ENCODE data around the gene ACBD5. TPM values are rescaled to one million over a fixed set of nuclear protein-coding genes. Genes with fewer than 3 reads are reported as not detected.
"Not testable (repeated sequence)": the region's sequence is repeated elsewhere in the genome, so short reads cannot be mapped to it uniquely, and the experiment has no call there.

The ACBD5 gene
- total RNA-seq, 1 experiment from 2014 or later, result 18.3 TPM

DNA sequence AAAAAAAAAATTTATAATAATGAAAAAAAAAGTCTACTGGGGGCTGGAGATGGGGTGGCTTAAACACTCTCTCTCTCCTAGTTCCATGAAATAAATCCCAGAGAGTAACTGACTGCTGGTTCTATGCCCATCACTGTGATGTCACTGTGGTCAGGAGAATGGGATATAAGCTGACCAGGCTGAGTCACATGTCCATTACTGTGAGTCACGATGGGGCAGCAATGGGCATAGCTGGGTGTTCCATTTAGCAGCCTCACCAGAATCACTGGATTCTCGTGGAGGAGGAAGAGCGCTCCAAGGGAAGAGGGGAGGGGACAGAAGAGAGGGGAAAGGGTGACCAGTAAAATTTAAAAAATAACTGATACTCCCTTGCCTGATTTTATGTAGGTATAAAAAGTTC, 48.3 kb downstream of the ACBD5 start:
- H3K79me2 ChIP-seq (ENCODE audit: low read length), result no peaks in the 10 kb centered on the region
- H3K9me2 ChIP-seq (replicated peaks; ENCODE audit: insufficient read depth, low read length), result no peaks in the 10 kb centered on the region
- DNase-seq, result no peak
- H3K27me3 ChIP-seq (ENCODE audit: low read length), result no peaks in the 10 kb centered on the region
- peaks cover 3% of the 10 kb centered on the region; the same call in 1 of the 2 replicates for H3K36me3 ChIP-seq (ENCODE audit: insufficient read depth, low read length)
- H4K20me1 ChIP-seq (ENCODE audit: insufficient read depth, low read depth, low read length), result no peaks in the 10 kb centered on the region
- H3K9ac ChIP-seq (ENCODE audit: low read length), result no peak overlapping the region
- H3K4me3 ChIP-seq (ENCODE audit: low read length), result no peak overlapping the region
- H2AFZ ChIP-seq (ENCODE audit: low read length), result no peak overlapping the region
- H3K27ac ChIP-seq (ENCODE audit: low read length), result no peak overlapping the region
- H3K9me3 ChIP-seq (ENCODE audit: low read length), result no peaks in the 10 kb centered on the region
- H3K4me1 ChIP-seq (ENCODE audit: low read length), result no peaks in the 10 kb centered on the region
- H3K4me2 ChIP-seq (ENCODE audit: low read depth, low read length, poor library complexity, severe bottlenecking), result no peak overlapping the region

DNA sequence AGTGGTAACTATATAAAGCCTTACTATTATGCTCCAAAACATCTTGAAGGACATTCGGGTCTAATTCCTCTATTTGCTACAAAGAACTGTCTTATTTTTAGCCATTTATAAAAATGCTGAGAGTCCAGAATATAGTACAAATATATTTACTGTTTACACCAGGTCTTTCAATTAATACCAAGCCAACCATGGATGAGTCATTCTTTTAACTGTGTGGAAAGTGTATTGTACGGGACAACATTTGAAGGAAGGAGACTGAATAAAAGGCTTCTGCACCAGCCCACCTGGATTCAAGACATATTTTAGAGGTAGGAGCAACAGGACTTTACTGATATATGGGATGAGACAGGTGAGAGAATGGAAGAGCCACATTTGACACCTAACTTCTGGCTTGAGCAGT, 50.1 kb downstream of the ACBD5 start:
- Histone ChIP-seq H3K9me3 (ENCODE audit: low read length) (no peaks in the 10 kb centered on the region), H3K36me3 (ENCODE audit: insufficient read depth, low read length) (peaks cover 6% of the 10 kb centered on the region; the same call in 1 of the 2 replicates), H3K4me2 (ENCODE audit: low read depth, low read length, poor library complexity, severe bottlenecking) (no peak overlapping the region), H3K27ac (ENCODE audit: low read length) (no peak overlapping the region), H3K79me2 (ENCODE audit: low read length) (no peaks in the 10 kb centered on the region), H3K4me1 (ENCODE audit: low read length) (no peaks in the 10 kb centered on the region), H3K4me3 (ENCODE audit: low read length) (no peak overlapping the region), H3K9ac (ENCODE audit: low read length) (no peak overlapping the region), H4K20me1 (ENCODE audit: insufficient read depth, low read depth, low read length) (no peaks in the 10 kb centered on the region), H2AFZ (ENCODE audit: low read length) (no peak overlapping the region), H3K27me3 (ENCODE audit: low read length) (no peaks in the 10 kb centered on the region), H3K9me2 (replicated peaks; ENCODE audit: insufficient read depth, low read length) (no peaks in the 10 kb centered on the region)
- no peak for DNase-seq

DNA sequence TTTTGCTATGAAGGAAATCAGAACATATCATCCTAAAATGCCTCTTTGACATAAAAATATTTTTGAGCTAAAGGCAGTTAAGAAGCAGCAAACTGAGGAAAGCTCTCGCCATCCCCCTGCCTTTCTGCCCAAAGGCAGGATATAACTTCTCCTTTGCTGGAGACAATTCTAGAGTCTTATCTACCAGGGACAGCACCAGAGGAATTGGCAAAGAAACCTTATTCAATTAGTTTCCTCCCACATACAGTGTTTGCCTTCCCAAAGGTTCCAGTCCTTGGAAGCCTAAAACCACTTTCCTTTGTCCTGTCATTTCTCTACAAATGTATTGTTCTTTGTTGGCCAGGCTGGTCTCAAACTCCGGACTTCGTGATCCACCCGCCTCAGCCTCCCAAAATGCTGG, 51.7 kb downstream of the ACBD5 start:
- peaks cover 15% of the 10 kb centered on the region; the same call in 1 of the 2 replicates for H3K36me3 ChIP-seq (ENCODE audit: insufficient read depth, low read length)
- no peaks in the 10 kb centered on the region for H3K9me3 ChIP-seq (ENCODE audit: low read length)
- no peak overlapping the region for H3K27ac ChIP-seq (ENCODE audit: low read length)
- H3K9ac ChIP-seq (ENCODE audit: low read length), result no peak overlapping the region
- no peaks in the 10 kb centered on the region for H3K27me3 ChIP-seq (ENCODE audit: low read length)
- H4K20me1 ChIP-seq (ENCODE audit: insufficient read depth, low read depth, low read length), result no peaks in the 10 kb centered on the region
- no peak for DNase-seq
- H3K4me1 ChIP-seq (ENCODE audit: low read length), result no peaks in the 10 kb centered on the region
- no peak overlapping the region for H3K4me2 ChIP-seq (ENCODE audit: low read depth, low read length, poor library complexity, severe bottlenecking)
- no peak overlapping the region for H3K4me3 ChIP-seq (ENCODE audit: low read length)
- H3K9me2 ChIP-seq (replicated peaks; ENCODE audit: insufficient read depth, low read length), result no peaks in the 10 kb centered on the region
- no peaks in the 10 kb centered on the region for H3K79me2 ChIP-seq (ENCODE audit: low read length)
- H2AFZ ChIP-seq (ENCODE audit: low read length), result no peak overlapping the region

GRCh38 chr10:27188259-27188658, 52.3 kb downstream of the ACBD5 start:
- H3K9me2 ChIP-seq (replicated peaks; ENCODE audit: insufficient read depth, low read length), result no peaks in the 10 kb centered on the region
- no peak overlapping the region for H3K9ac ChIP-seq (ENCODE audit: low read length)
- DNase-seq, result no peak
- H3K79me2 ChIP-seq (ENCODE audit: low read length), result no peaks in the 10 kb centered on the region
- H3K4me3 ChIP-seq (ENCODE audit: low read length), result no peak overlapping the region
- H4K20me1 ChIP-seq (ENCODE audit: insufficient read depth, low read depth, low read length), result no peaks in the 10 kb centered on the region
- H3K27me3 ChIP-seq (ENCODE audit: low read length), result no peaks in the 10 kb centered on the region
- no peaks in the 10 kb centered on the region for H3K4me1 ChIP-seq (ENCODE audit: low read length)
- H2AFZ ChIP-seq (ENCODE audit: low read length), result no peak overlapping the region
- H3K4me2 ChIP-seq (ENCODE audit: low read depth, low read length, poor library complexity, severe bottlenecking), result no peak overlapping the region
- peaks cover 18% of the 10 kb centered on the region; the same call in 1 of the 2 replicates for H3K36me3 ChIP-seq (ENCODE audit: insufficient read depth, low read length)
- no peak overlapping the region for H3K27ac ChIP-seq (ENCODE audit: low read length)
- no peaks in the 10 kb centered on the region for H3K9me3 ChIP-seq (ENCODE audit: low read length)

DNA sequence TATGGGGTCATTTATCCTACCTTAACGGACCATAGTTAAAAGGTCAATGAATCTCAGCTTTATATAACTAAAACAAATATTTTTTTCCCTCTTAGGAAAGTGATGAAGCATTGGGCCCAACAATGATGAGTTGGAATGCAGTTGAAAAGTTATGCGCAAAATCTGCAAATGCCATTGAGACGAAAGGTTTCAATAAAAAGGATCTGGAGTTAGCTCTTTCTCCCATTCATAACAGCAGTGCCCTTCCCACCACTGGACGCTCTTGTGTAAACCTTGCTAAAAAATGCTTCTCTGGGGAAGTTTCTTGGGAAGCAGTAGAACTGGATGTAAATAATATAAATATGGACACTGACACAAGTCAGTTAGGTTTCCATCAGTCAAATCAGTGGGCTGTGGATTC, 70.7 kb downstream of the ACBD5 start:
- no peaks in the 10 kb centered on the region for H3K4me1 ChIP-seq (ENCODE audit: low read length)
- H3K9me2 ChIP-seq (replicated peaks; ENCODE audit: insufficient read depth, low read length), result no peaks in the 10 kb centered on the region
- no peaks in the 10 kb centered on the region for H4K20me1 ChIP-seq (ENCODE audit: insufficient read depth, low read depth, low read length)
- H3K9me3 ChIP-seq (ENCODE audit: low read length), result no peaks in the 10 kb centered on the region
- no peak overlapping the region for H2AFZ ChIP-seq (ENCODE audit: low read length)
- H3K27ac ChIP-seq (ENCODE audit: low read length), result no peak overlapping the region
- no peak for DNase-seq
- H3K9ac ChIP-seq (ENCODE audit: low read length), result no peak overlapping the region
- no peak overlapping the region for H3K4me2 ChIP-seq (ENCODE audit: low read depth, low read length, poor library complexity, severe bottlenecking)
- peaks cover 73% of the 10 kb centered on the region for H3K36me3 ChIP-seq (ENCODE audit: insufficient read depth, low read length)
- no peak overlapping the region for H3K4me3 ChIP-seq (ENCODE audit: low read length)
- no peaks in the 10 kb centered on the region for H3K27me3 ChIP-seq (ENCODE audit: low read length)
- H3K79me2 ChIP-seq (ENCODE audit: low read length), result peaks cover 5% of the 10 kb centered on the region; the same call in 1 of the 2 replicates

DNA sequence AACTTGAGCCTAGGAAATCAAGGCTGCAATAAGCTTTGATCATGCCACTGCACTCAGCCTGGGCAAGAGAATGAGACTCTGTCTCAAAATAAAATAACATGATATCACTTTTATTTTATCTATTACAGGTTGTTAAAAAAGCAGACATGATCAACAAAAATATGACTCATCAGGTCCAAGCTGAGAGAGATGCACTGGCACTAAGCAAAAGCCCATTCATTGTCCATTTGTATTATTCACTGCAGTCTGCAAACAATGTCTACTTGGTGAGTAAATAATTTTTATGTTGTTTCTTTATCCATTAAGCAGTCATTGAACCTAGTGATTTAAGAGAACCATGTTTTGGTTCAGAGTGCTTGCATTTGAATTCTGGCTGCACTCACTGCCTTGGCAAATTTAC, 82.2 kb downstream of the ACBD5 start:
- H3K9ac ChIP-seq (ENCODE audit: low read length), result no peak overlapping the region

GRCh38 chr10:27157150-27157549, 83.4 kb downstream of the ACBD5 start:
- Histone ChIP-seq H3K4me2 (ENCODE audit: low read depth, low read length, poor library complexity, severe bottlenecking) (peak overlapping the region; percentile 89), H2AFZ (ENCODE audit: low read length) (no peak overlapping the region), H4K20me1 (ENCODE audit: insufficient read depth, low read depth, low read length) (peaks cover 10% of the 10 kb centered on the region), H3K79me2 (ENCODE audit: low read length) (peaks cover 77% of the 10 kb centered on the region), H3K9ac (ENCODE audit: low read length) (peak overlapping the region; percentile 87), H3K9me2 (replicated peaks; ENCODE audit: insufficient read depth, low read length) (no peaks in the 10 kb centered on the region), H3K4me1 (ENCODE audit: low read length) (peaks cover 29% of the 10 kb centered on the region), H3K27me3 (ENCODE audit: low read length) (no peaks in the 10 kb centered on the region), H3K27ac (ENCODE audit: low read length) (no peak overlapping the region), H3K9me3 (ENCODE audit: low read length) (no peaks in the 10 kb centered on the region), H3K4me3 (ENCODE audit: low read length) (peak overlapping the region; percentile 82), H3K36me3 (ENCODE audit: insufficient read depth, low read length) (peaks cover 47% of the 10 kb centered on the region)
- no peak for DNase-seq

More for the DNA sequence above, 82.2 kb downstream of the ACBD5 start:
- H3K4me2 ChIP-seq (ENCODE audit: low read depth, low read length, poor library complexity, severe bottlenecking), result peak overlapping the region; percentile 89
- no peaks in the 10 kb centered on the region for H3K9me2 ChIP-seq (replicated peaks; ENCODE audit: insufficient read depth, low read length)
- no peak overlapping the region for H3K27ac ChIP-seq (ENCODE audit: low read length)
- H3K36me3 ChIP-seq (ENCODE audit: insufficient read depth, low read length), result peaks cover 47% of the 10 kb centered on the region
- no peaks in the 10 kb centered on the region for H3K9me3 ChIP-seq (ENCODE audit: low read length)
- no peak for DNase-seq
- H2AFZ ChIP-seq (ENCODE audit: low read length), result no peak overlapping the region
- no peaks in the 10 kb centered on the region for H3K27me3 ChIP-seq (ENCODE audit: low read length)
- H3K4me3 ChIP-seq (ENCODE audit: low read length), result no peak overlapping the region
- H3K4me1 ChIP-seq (ENCODE audit: low read length), result peaks cover 19% of the 10 kb centered on the region
- H3K79me2 ChIP-seq (ENCODE audit: low read length), result peaks cover 64% of the 10 kb centered on the region
- no peaks in the 10 kb centered on the region; the same call in 1 of the 2 replicates for H4K20me1 ChIP-seq (ENCODE audit: insufficient read depth, low read depth, low read length)

GRCh38 chr10:27156566-27156965, 84.0 kb downstream of the ACBD5 start:
- H3K4me2 ChIP-seq (ENCODE audit: low read depth, low read length, poor library complexity, severe bottlenecking), result peak overlapping the region; percentile 89
- peaks cover 42% of the 10 kb centered on the region for H3K36me3 ChIP-seq (ENCODE audit: insufficient read depth, low read length)
- H3K9me2 ChIP-seq (replicated peaks; ENCODE audit: insufficient read depth, low read length); DNase-seq; H3K9me3 ChIP-seq (ENCODE audit: low read length); H2AFZ ChIP-seq (ENCODE audit: low read length); H3K27me3 ChIP-seq (ENCODE audit: low read length): not testable (repeated sequence)
- H4K20me1 ChIP-seq (ENCODE audit: insufficient read depth, low read depth, low read length), result peaks cover 11% of the 10 kb centered on the region
- peaks cover 80% of the 10 kb centered on the region for H3K79me2 ChIP-seq (ENCODE audit: low read length)
- H3K27ac ChIP-seq (ENCODE audit: low read length), result peak overlapping the region; percentile 90
- H3K4me3 ChIP-seq (ENCODE audit: low read length), result peak overlapping the region; percentile 82
- H3K9ac ChIP-seq (ENCODE audit: low read length), result peak overlapping the region; percentile 87
- H3K4me1 ChIP-seq (ENCODE audit: low read length), result peaks cover 33% of the 10 kb centered on the region
